DND-41 (cell line): ENCODE measurements around the gene KLF5.

Experiments used
- CTCF ChIP-seq: IDR thresholded peaks from 2 replicates; pipeline ENCODE4 v1.5.1; 2012; ENCODE audit warnings: borderline replicate concordance, low read length, moderate library complexity, mild to moderate bottlenecking; ENCODE audit not compliant: poor library complexity, severe bottlenecking; ENCODE audit errors: extremely low read depth
- EZH2 ChIP-seq: IDR thresholded peaks from 3 replicates; pipeline ENCODE4 v1.6.1; 2012; ENCODE audit warnings: borderline replicate concordance, low read depth, mild to moderate bottlenecking, moderate library complexity, low read length, inconsistent platforms; ENCODE audit not compliant: severe bottlenecking

- TF ChIP-seq CTCF, result no peak
- no peak for TF ChIP-seq EZH2
Observed at GRCh38 chr13:73060251-73061160, 1.7 kb downstream of the KLF5 start.
